K562 (cell line): Measurements from ENCODE around the gene RRAD. TPM values are rescaled to one million over a fixed set of nuclear protein-coding genes. Genes with fewer than 3 reads are reported as not detected.

Experiments used
- ATAC-seq: fragments of 200-7000 bp; cut with Tn5 transposase; 3 replicates; pipeline ENCODE4 v1.9.1; 2020; ENCODE audit warnings: moderate library complexity
- BruUV-seq: library from RNA; stranded (reverse); fragments of 400-500 nt; replicated peaks from 2 replicates; lab custom pipeline; 2021; lab: Mats Ljungman, UMichigan
- CTCF ChIA-PET: fragments of 300-600 bp; formaldehyde crosslinking; extraction: SDS; loops from one replicate; lab custom pipeline; 2021; ENCODE audit warnings: low intra/inter-chr PET ratio; lab: Yijun Ruan, JAX
- POLR2A ChIA-PET: fragments of 300-600, 350-650 bp; sonication (Branson Sonifier 250); formaldehyde crosslinking; extraction: SDS; loops from one replicate; lab custom pipeline; 2021; ENCODE audit warnings: antibody characterized with exemption, inconsistent platforms; lab: Yijun Ruan, JAX
- DNase-seq, 4 experiments: peaks; one replicate each; pipeline versions ENCODE4 v3.0.0 to v3.0.0-alpha.2; 2011 to 2018; ENCODE audit warnings: low spot score in 3 of 4, mixed read lengths in 3 of 4; ENCODE audit errors: extremely low read depth in 1 of 4
- FAIRE-seq: peaks from 2 replicates; lab custom pipeline; 2011; peaks lifted over from hg19 to GRCh38; lab: Jason Lieb, UNC
- H2AFZ ChIP-seq: 2 replicates; pipeline ENCODE4 v1.6.0; 2011; ENCODE audit warnings: low read depth, low read length, control low read depth, inconsistent platforms
- H3K27ac ChIP-seq: fragments of 200-600 bp; 3 replicates; pipeline ENCODE4 v1.8.0; 2011; ENCODE audit warnings: low read depth, mild to moderate bottlenecking, control low read depth, inconsistent platforms, low read length, moderate library complexity, mixed read lengths; ENCODE audit errors: extremely low read depth
- H3K27me3 ChIP-seq, 2 experiments: fragments of 300-600 bp in 1 of 2; 2 replicates in 1 of 2; 3 replicates in 1 of 2; pipeline versions ENCODE4 v1.6.0 to v1.8.0; 2011; ENCODE audit warnings: inconsistent platforms in 2 of 2, low read length in 2 of 2, mild to moderate bottlenecking in 1 of 2, mixed read lengths in 1 of 2, moderate library complexity in 1 of 2; ENCODE audit not compliant: control insufficient read depth in 2 of 2, insufficient read depth in 2 of 2
- H3K36me3 ChIP-seq: fragments of 300-600 bp; 3 replicates; pipeline ENCODE4 v1.8.0; 2011; ENCODE audit warnings: mild to moderate bottlenecking, low read length, inconsistent platforms; ENCODE audit not compliant: control insufficient read depth, insufficient read depth
- H3K4me1 ChIP-seq, 2 experiments: fragments of 200-600 bp in 1 of 2; replicated peaks in 1 of 2; 2 replicates in 1 of 2; 3 replicates in 1 of 2; pipeline versions ENCODE4 v1.5.1 to v1.8.0; 2011; ENCODE audit warnings: inconsistent platforms in 2 of 2, low read length in 2 of 2, mild to moderate bottlenecking in 1 of 2, mixed read lengths in 1 of 2, moderate library complexity in 1 of 2; ENCODE audit not compliant: control insufficient read depth in 2 of 2, insufficient read depth in 2 of 2
- H3K4me2 ChIP-seq: 2 replicates; pipeline ENCODE4 v1.6.1; 2011; ENCODE audit warnings: low read length, control low read depth, inconsistent platforms, mixed read lengths; ENCODE audit not compliant: insufficient read depth
- H3K4me3 ChIP-seq: fragments of 200-600 bp; sonication (generic), shearing (Covaris generic); 2 replicates; pipeline ENCODE4 v1.5.1; 2016; ENCODE audit warnings: control low read depth, inconsistent platforms
- H3K79me2 ChIP-seq: fragments of 200-600 bp; 3 replicates; pipeline ENCODE4 v1.8.0; 2011; ENCODE audit warnings: low read length, inconsistent platforms; ENCODE audit not compliant: control insufficient read depth, insufficient read depth
- H3K9ac ChIP-seq, 2 experiments: 2 replicates each; pipeline versions ENCODE4 v1.6.0 to v1.6.1; 2011; ENCODE audit warnings: low read depth in 2 of 2, low read length in 2 of 2, control low read depth in 1 of 2, inconsistent platforms in 1 of 2, mild to moderate bottlenecking in 1 of 2, mixed read lengths in 1 of 2; ENCODE audit not compliant: insufficient read depth in 1 of 2
- H3K9me1 ChIP-seq: one replicate; pipeline ENCODE4 v1.6.0; 2011; ENCODE audit warnings: inconsistent platforms, mild to moderate bottlenecking, low read length, moderate library complexity; ENCODE audit not compliant: control insufficient read depth, insufficient read depth
- H3K9me3 ChIP-seq: replicated peaks from 2 replicates; pipeline ENCODE4 v1.5.1; 2011; ENCODE audit warnings: low read depth, low read length, inconsistent platforms; ENCODE audit not compliant: control insufficient read depth, insufficient read depth
- H4K20me1 ChIP-seq: replicated peaks from 2 replicates; pipeline ENCODE4 v1.6.1; 2011; ENCODE audit warnings: low read length, inconsistent platforms, mixed read lengths; ENCODE audit not compliant: control insufficient read depth, insufficient read depth
- C11orf30 ChIP-seq: fragments of 450-650 bp; IDR thresholded peaks from 2 replicates; pipeline ENCODE4 v1.6.1; 2016; ENCODE audit warnings: low read depth, mild to moderate bottlenecking
- CHD2 ChIP-seq: IDR thresholded peaks from 2 replicates; pipeline ENCODE4 v1.6.1; 2011; ENCODE audit warnings: low read depth, low read length
- ELK3 ChIP-seq: fragments of 450-650 bp; formaldehyde crosslinking; IDR thresholded peaks from 2 replicates; pipeline ENCODE4 v1.4.0; 2020; ENCODE audit warnings: mild to moderate bottlenecking
- HCFC1 ChIP-seq: IDR thresholded peaks from 2 replicates; pipeline ENCODE4 v1.6.1; 2012; ENCODE audit warnings: low read depth, low read length, improper control_type of control experiment
- PREB ChIP-seq: sonication (generic); formaldehyde crosslinking; IDR thresholded peaks from 2 replicates; pipeline ENCODE4 v1.8.1; 2023; ENCODE audit warnings: mild to moderate bottlenecking, missing genetic modification reagents
- SFPQ ChIP-seq: fragments of 200-400 bp; formaldehyde crosslinking; IDR thresholded peaks from 2 replicates; pipeline ENCODE4 v1.6.1; 2017; ENCODE audit warnings: mild to moderate bottlenecking, low read depth, low read length, moderate library complexity
- SIRT6 ChIP-seq: IDR thresholded peaks from one replicate; pipeline ENCODE4 v1.6.1; 2012; ENCODE audit warnings: low read depth, mild to moderate bottlenecking, control low read depth, inconsistent platforms, low read length, moderate library complexity
- TAF7 ChIP-seq: fragments of 450-650 bp; IDR thresholded peaks from 2 replicates; pipeline ENCODE4 v1.6.1; 2016; ENCODE audit warnings: missing genetic modification characterization, missing compliant biosample characterization
- TRIM28 ChIP-seq: fragments of 450-650 bp; IDR thresholded peaks from 2 replicates; pipeline ENCODE4 v1.6.1; 2017
- ZBTB34 ChIP-seq: fragments of 250-450 bp; sonication (Bioruptor Pico); IDR thresholded peaks from 2 replicates; pipeline ENCODE4 v1.8.0; 2021; ENCODE audit warnings: mild to moderate bottlenecking, moderate library complexity
- ZNF143 ChIP-seq: sonication (generic); formaldehyde crosslinking; IDR thresholded peaks from 2 replicates; pipeline ENCODE4 v1.9.0; 2022; ENCODE audit warnings: mild to moderate bottlenecking, missing genetic modification reagents
- ZNF175 ChIP-seq: fragments of 200-800 bp; sonication (Bioruptor generic); IDR thresholded peaks from 2 replicates; pipeline ENCODE4 v1.6.1; 2016; ENCODE audit warnings: low read depth, mild to moderate bottlenecking, missing genetic modification characterization, missing compliant biosample characterization
- ZNF217 ChIP-seq: sonication (generic); formaldehyde crosslinking; IDR thresholded peaks from 2 replicates; pipeline ENCODE4 v1.8.0; 2022; ENCODE audit warnings: mild to moderate bottlenecking, missing genetic modification reagents
- ZNF395 ChIP-seq: fragments of 200-800 bp; sonication (Bioruptor generic); IDR thresholded peaks from 2 replicates; pipeline ENCODE4 v1.6.1; 2017; ENCODE audit warnings: missing genetic modification characterization, missing compliant biosample characterization
- WGBS: fragments of 100-300 bp; shearing (Covaris generic); methylation state at CpG from one replicate; pipeline ENCODE4 v1.1.6; 2016; ENCODE audit warnings: low coverage, mixed read lengths; ENCODE audit not compliant: insufficient coverage; ENCODE audit errors: missing lambda C conversion rate; 5-methylcytosine and 5-hydroxymethylcytosine counted together
- in situ Hi-C: fragments of 300-500 bp; cut with MboI; formaldehyde crosslinking; loops from 4 replicates; pipeline ENCODE4 v1.15.0; 2018; ENCODE audit warnings: inconsistent platforms, mixed read lengths
- intact Hi-C: fragments of 100-400 bp; cut with micrococcal nuclease; formaldehyde crosslinking; loops from 2 replicates; pipeline ENCODE4 v1.14.2; 2022
- polyA plus RNA-seq, 8 experiments: library from polyadenylated mRNA; depleted of rRNA in 4 of 8; stranded (reverse) in 5 of 8; unstranded in 3 of 8; fragments of >200 nt; fragmentation: Nextera tagmentation in 2 of 8; fragmentation: Illumina TruSeq in 1 of 8; extraction: Ambion mirVana in 2 of 8; extraction: Trizol in 1 of 8; gene quantifications; 2 replicates each; pipeline versions ENCODE4 v1.2.1 to v1.2.3, GENCODE V29; 2011 to 2014; ENCODE audit warnings: inconsistent platforms in 1 of 8, missing spikeins in 1 of 8
- total RNA-seq, 7 experiments: library from RNA; depleted of rRNA in 6 of 7; stranded (reverse); fragments of >200 nt in 6 of 7; fragmentation: Illumina TruSeq in 2 of 7; extraction: Trizol in 2 of 7; gene quantifications; 2 replicates each; pipeline versions ENCODE4 v1.2.1 to v1.2.3, GENCODE V29; 2011 to 2021; ENCODE audit warnings: low replicate concordance in 1 of 7

The RRAD gene
- total and polyA plus RNA-seq, 9 of the 15 experiments (the other 6 are each of a cell fraction or from before 2014, with no cell fraction given) = 0.09 to 0.20 (median 0.13) TPM; not detected in 5

- Histone ChIP-seq H4K20me1 (no peaks in the 10 kb centered on the region; the same call in 1 of the 2 replicates), H2AFZ (no peak overlapping the region), H3K4me3 (no peak overlapping the region), H3K9me1 (no peaks in the 10 kb centered on the region), H3K9ac (no peak overlapping the region), H3K36me3 (peaks cover 57% of the 10 kb centered on the region), H3K27me3 (no peaks in the 10 kb centered on the region), H3K4me2 (no peak overlapping the region), H3K9me3 (no peaks in the 10 kb centered on the region), H3K79me2 (no peaks in the 10 kb centered on the region), H3K4me1 (peaks cover 13% of the 10 kb centered on the region in 2 experiments; a peak in 4 of 5 replicates), H3K27ac (no peak overlapping the region)
- ATAC-seq = no peak
- POLR2A ChIA-PET = interaction anchor here (0.6 to 0.9 kb wide), 3 partner anchors 46 to 250 kb away, joined by 3 read pairs; partner anchors contain the start of gene CIAO2B
- in situ Hi-C loops (no loop called here), intact Hi-C loops (no loop called here)
- DNase-seq = no peak
- CTCF ChIA-PET = no interaction called here
- no peak for FAIRE-seq
- no TSS peak for BruUV-seq
- WGBS = 82% methylated on average over 6 of the region's 6 CpGs
- TF ChIP-seq PREB (no peak), TAF7 (tag) (no peak), ZNF143 (no peak), ZNF395 (CRISPR knock-in tag) (no peak), ZNF217 (CRISPR knock-in tag) (no peak), ZNF175 (CRISPR knock-in tag) (no peak), HCFC1 (no peak), ZBTB34 (CRISPR knock-in tag) (no peak), CHD2 (no peak), SFPQ (no peak), ELK3 (CRISPR knock-in tag) (no peak), SIRT6 (no peak), TRIM28 (no peak), C11orf30 (no peak)
Measured at GRCh38 chr16:66888647-66889615, 36.4 kb downstream of the RRAD start.
